AG10803 (cell line): ENCODE measurements around the gene FRS2.
A peak's percentile ranks its signal among the peaks of the same experiment; 100 is the strongest.

Experiments
- DNase-seq: peaks from one replicate; pipeline ENCODE4 v3.0.0; 2010; ENCODE audit warnings: low read depth
- H3K4me3 ChIP-seq: 2 replicates; pipeline ENCODE4 v1.5.1; 2011; ENCODE audit warnings: mild to moderate bottlenecking, low read length, control low read depth
- CTCF ChIP-seq: conservative IDR thresholded peaks from 2 replicates; pipeline ENCODE4 v1.5.1; 2011; ENCODE audit warnings: mild to moderate bottlenecking, low read length, control low read depth, inconsistent platforms

FRS2 gene

DNA sequence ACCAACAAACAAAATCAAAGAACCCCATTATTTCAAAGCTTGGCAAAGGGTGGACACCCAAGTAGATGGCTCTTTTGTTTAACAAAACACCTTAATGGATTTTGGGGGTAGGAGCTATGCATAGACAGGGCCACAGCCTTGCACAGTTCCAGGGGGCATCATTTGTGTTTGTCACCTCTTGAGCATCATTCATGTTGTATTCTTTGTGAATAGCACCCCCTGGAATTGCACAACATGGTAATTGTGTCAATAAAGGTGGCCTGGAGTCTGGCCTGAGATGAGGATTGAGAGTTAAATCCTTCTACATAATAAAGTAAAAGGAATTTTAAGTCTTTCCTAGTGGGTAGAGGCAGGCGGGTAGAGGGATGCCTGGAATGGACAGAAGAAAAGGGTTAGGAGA is 3.3 kb upstream of the FRS2 start:
- DNase-seq, result no peak
- TF ChIP-seq CTCF, result no peak
- no peak overlapping the region for H3K4me3 ChIP-seq

DNA sequence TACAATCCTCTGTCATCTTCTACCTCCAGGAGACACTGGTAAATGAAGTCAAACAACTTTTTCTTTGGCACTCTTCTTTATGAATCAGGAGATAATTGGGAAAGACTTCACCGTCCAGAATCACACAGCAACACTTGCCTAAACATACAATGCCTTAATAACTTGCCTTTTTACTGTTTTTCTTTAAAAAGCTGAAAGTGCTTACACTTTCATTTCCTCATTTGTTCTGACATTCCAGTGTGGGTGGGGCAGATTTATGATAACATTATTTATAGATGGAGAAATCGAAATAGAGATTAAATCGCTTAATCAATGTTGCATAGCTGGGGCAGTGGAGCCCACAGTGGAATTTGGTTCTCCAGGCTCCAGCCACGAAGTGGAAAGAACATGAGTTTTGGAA is 2.8 kb upstream of the FRS2 start:
- no peak for DNase-seq
- no peak overlapping the region for H3K4me3 ChIP-seq
- TF ChIP-seq CTCF, result no peak

DNA sequence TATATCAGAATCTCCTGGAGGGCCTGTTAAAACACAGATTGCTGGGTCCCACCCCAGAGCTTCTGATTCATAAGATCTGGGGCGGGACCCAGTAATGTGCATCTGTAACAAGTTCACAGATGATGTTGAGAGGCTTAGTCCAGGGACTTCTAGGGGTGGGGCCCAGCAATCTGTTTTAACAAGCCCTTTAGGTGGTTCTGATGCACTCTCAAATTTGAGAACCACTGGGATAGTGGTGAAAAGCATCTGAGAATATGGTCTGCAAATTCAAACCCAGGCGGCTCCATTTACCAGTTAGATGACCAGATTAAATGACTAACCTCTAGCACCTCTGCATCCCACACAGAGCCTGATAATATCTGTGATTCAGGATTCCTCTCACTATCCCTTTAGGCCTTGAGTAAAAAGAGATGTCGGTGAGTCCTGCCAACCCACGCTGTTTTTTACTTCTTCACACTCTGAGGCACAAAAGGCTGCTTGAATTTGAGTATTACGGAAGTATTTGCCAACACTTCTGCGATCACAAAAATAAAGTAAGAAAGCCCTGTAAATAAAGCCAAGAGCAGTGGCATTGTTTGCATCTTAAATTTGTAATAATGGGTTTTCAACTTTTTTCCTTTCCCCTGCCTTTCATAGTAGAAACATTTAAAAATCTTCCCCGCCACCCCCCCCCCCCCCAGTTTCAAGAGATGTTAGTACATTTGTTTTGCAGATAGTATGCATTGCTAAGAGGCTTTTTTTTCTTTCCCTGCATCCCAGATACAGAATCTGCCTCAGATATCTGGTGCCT is 1.8 kb upstream of the FRS2 start:
- no peak overlapping the region for H3K4me3 ChIP-seq
- DNase-seq, result no peak

DNA sequence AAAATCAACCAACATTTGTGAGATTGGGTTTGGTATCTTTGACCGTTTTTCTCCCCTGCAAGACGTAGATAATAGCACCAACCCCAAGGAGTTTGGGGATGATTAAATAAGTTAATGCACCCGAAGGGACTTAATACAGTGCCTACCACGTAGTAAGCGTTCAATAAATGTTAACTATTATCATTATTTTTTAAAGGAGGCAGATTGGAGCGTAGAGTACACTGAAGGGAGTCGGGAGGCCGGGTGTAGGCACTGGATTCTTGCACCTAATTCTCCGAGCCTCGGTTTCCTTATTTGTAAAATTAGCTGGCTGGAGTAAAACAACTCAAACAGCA is 367 bp upstream of the FRS2 start:
- no peak for DNase-seq
- H3K4me3 ChIP-seq, result peak overlapping the region; percentile 91
- TF ChIP-seq CTCF, result no peak

More for the DNA sequence above, 1.8 kb upstream of the FRS2 start:
- TF ChIP-seq CTCF, result no peak

GRCh38 chr12:69471076-69471430 is 865 bp downstream of the FRS2 start:
- no peak for TF ChIP-seq CTCF

GRCh38 chr12:69471667-69472385 is 1.6 kb downstream of the FRS2 start:
- peak overlapping the region; percentile 91 for H3K4me3 ChIP-seq
- TF ChIP-seq CTCF, result no peak
- no peak for DNase-seq

More at GRCh38 chr12:69471076-69471430, 865 bp downstream of the FRS2 start:
- H3K4me3 ChIP-seq, result peak overlapping the region; percentile 91
- DNase-seq, result no peak

DNA sequence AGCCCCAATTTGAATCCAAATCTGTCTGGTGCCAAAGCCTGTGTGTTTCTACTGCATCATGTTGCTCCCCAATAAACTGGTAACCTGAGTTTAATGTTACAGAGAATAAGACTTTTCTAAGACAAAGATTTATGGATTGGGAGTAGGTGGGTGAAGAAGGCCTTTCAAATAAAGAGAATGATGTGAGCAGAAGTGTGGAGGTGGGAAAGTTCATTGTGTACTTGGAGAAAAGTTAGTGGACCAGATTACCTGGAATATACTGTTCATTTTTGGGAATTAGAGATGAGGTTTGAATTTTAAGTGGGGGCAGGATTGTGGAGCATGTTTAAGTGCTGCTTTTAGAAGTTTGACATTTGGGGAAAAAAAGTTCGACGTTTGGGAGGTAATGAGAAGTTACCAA is 3.1 kb downstream of the FRS2 start:
- no peak for TF ChIP-seq CTCF
- no peak for DNase-seq
- no peak overlapping the region for H3K4me3 ChIP-seq
